ENCODE measurements around the gene ZDHHC9. TPM values are rescaled to one million over a fixed set of nuclear protein-coding genes. Genes with fewer than 3 reads are reported as not detected.
A peak's percentile ranks its signal among the peaks of the same experiment; 100 is the strongest.

Gene ZDHHC9
- total and polyA plus RNA-seq, 7 donors = 8.7 to 32.7 (median 15.2) TPM

DNA sequence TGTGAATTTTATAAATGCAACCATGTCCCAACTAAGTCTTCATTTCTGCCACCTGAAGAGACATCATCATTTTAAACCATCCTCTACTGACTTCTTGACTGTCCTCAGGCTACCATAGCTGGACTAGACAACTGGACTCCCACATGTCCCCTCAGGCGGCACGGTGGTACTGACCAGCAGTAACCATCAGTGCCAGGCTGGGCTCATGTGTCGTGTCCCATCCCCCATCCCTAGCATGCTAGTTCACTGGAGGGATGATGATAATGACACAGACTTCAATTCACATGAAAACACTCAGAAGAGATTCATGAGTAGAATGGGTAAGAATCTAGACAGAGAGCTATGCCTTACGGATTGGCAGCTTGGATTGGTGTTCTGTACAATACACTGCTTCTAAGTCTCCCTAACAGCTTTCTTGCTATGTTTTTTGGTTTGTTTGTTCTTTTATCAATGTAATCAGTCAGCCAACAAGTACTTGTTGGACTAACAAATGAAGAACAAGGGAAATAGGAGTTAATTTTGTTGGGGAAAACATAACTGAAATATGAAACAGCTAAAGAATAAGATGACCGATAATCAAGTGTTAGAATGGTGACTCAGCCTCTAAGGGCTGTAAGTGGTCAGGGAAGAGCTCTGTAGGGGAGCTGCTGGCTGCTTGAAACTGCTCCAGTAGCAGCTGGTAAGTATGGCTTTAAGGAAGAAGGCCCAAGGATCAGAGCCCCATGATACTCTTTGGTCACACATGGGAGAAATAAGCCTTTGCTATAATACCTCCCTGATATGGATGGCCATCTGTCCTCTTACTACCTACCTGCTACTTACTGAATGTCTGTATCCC lies 10.3 kb downstream of the ZDHHC9 start:
- TF ChIP-seq, protein P1, sequence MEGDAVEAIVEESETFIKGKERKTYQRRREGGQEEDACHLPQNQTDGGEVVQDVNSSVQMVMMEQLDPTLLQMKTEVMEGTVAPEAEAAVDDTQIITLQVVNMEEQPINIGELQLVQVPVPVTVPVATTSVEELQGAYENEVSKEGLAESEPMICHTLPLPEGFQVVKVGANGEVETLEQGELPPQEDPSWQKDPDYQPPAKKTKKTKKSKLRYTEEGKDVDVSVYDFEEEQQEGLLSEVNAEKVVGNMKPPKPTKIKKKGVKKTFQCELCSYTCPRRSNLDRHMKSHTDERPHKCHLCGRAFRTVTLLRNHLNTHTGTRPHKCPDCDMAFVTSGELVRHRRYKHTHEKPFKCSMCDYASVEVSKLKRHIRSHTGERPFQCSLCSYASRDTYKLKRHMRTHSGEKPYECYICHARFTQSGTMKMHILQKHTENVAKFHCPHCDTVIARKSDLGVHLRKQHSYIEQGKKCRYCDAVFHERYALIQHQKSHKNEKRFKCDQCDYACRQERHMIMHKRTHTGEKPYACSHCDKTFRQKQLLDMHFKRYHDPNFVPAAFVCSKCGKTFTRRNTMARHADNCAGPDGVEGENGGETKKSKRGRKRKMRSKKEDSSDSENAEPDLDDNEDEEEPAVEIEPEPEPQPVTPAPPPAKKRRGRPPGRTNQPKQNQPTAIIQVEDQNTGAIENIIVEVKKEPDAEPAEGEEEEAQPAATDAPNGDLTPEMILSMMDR (IDR thresholded peaks at IDR 0.05) = no peak
- Histone ChIP-seq H3K4me3 (no peak overlapping the region), H3K27me3 (ENCODE audit: insufficient read depth in 3 of 3, low read length in 2 of 3) (no peaks in the 10 kb centered on the region), H3K4me1 (no peaks in the 10 kb centered on the region), H3K36me3 (ENCODE audit: insufficient read depth in 1 of 2, low read depth in 1 of 2) (peaks cover 0 to 4% of the 10 kb centered on the region in 2 donors), H3K27ac (peak overlapping the region; percentile 12), H3K9me3 (no peaks in the 10 kb centered on the region)
- WGBS, 3 donors = 51 to 65% (median 55%) methylated on average over 5 of the region's 5 CpGs
- intact Hi-C loops (cut with DNase I) = no loop called here
- ATAC-seq (peak in 3 of 4 donors; percentile 54 to 63 (median 63)), DNase-seq (no peak)

GRCh38 chrX:129831091-129831885 lies 12.4 kb downstream of the ZDHHC9 start:
- H3K27me3 ChIP-seq (ENCODE audit: insufficient read depth in 3 of 3, low read length in 2 of 3) = no peaks in the 10 kb centered on the region
- TF ChIP-seq, protein P1 (IDR thresholded peaks at IDR 0.05) = no peak
- no peak for DNase-seq
- H3K9me3 ChIP-seq = no peaks in the 10 kb centered on the region
- H3K27ac ChIP-seq = no peak overlapping the region
- 42 to 53% (median 44%) methylated on average over 8 of the region's 8 CpGs for WGBS, 3 donors
- no peak overlapping the region for H3K4me3 ChIP-seq
- intact Hi-C loops (cut with DNase I) = no loop called here
- H3K36me3 ChIP-seq (ENCODE audit: insufficient read depth in 1 of 2, low read depth in 1 of 2) = peaks cover 0 to 16% of the 10 kb centered on the region in 2 donors
- ATAC-seq = no peak
- no peaks in the 10 kb centered on the region for H3K4me1 ChIP-seq

DNA sequence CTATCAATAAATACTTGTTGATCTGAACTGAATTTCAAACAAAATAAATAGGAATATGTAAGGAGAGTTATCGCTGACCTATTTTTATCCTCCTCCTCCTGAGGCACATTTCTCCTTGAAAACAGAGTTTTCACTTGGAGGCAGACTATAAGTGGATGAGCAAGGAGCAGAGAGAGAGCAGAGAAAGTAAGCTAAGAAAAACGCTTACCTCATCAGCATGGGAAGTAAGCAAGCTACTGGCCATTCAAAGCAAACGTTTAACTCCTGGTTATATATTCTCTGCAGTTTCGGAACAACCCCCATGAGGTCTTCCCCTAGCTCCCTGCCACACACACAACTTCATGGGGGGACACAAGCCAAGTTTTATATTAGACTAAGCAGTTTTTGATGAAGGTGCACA lies 13.2 kb downstream of the ZDHHC9 start:
- peaks cover 0 to 16% of the 10 kb centered on the region in 2 donors for H3K36me3 ChIP-seq (ENCODE audit: insufficient read depth in 1 of 2, low read depth in 1 of 2)
- H3K9me3 ChIP-seq = no peaks in the 10 kb centered on the region
- H3K27ac ChIP-seq = no peak overlapping the region
- WGBS, 3 donors = 58 to 67% (median 62%) methylated on average over 4 of the region's 4 CpGs
- H3K27me3 ChIP-seq (ENCODE audit: insufficient read depth in 3 of 3, low read length in 2 of 3) = no peaks in the 10 kb centered on the region
- TF ChIP-seq, protein P1 (IDR thresholded peaks at IDR 0.05) = no peak
- intact Hi-C loops (cut with DNase I) = no loop called here
- DNase-seq (no peak), ATAC-seq (no peak)
- H3K4me3 ChIP-seq = no peak overlapping the region
- no peaks in the 10 kb centered on the region for H3K4me1 ChIP-seq

DNA sequence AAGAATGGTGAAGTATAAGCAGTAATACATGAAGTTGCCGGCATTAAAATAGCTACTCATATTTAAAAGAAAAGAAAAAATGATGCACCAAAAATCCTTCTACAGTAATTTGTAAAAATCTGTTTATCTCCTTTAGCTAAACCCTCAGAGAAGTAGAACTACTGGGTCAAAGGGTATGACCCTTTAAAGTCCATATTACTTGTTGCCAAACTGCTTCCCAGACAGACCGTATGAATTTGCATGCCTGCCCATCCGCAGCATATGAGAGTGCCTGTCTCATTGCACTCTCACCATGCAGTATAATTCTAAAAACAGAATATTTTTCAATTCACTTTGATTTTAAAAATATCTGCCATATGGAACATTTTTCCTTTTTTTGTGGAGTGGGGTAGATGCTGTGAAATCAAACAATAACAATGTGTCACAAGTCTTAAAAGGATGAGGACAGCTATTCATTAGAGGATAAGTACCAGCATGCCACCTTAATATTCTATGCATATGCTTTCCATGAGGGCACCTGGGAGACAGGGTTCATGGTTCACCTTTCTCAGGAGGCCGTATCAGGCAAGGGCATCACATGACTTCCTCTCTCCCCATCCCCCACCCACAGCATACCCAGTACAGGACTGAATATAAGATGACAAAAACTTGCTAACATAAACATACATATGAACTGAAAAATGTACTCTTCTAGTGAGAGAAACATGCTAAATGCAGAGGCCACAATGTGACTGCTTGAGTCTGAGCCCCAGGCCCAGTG lies 17.8 kb downstream of the ZDHHC9 start:
- Histone ChIP-seq H3K4me3 (no peak overlapping the region), H3K27ac (no peak overlapping the region), H3K27me3 (ENCODE audit: insufficient read depth in 3 of 3, low read length in 2 of 3) (no peaks in the 10 kb centered on the region), H3K4me1 (no peaks in the 10 kb centered on the region), H3K9me3 (no peaks in the 10 kb centered on the region), H3K36me3 (ENCODE audit: insufficient read depth in 1 of 2, low read depth in 1 of 2) (peaks cover 0 to 28% of the 10 kb centered on the region in 2 donors)
- 59 to 71% (median 66%) methylated on average over 4 of the region's 4 CpGs for WGBS, 3 donors
- intact Hi-C loops (cut with DNase I) = loop anchor here in 1 of 2 donors (10.0 kb wide), 1 partner anchor 221 kb away; no protein-coding TSS in a partner anchor
- no peak for DNase-seq
- ATAC-seq = no peak
- TF ChIP-seq, protein P1 (IDR thresholded peaks at IDR 0.05) = no peak
